Esophagus muscularis mucosa (tissue), 3 donors: ENCODE measurements around the gene MAPK8.

ENCODE experiments used
- POLR2A ChIP-seq: fragments of 450-650 bp; IDR thresholded peaks from one replicate; pipeline ENCODE4 v1.6.1; 2017; ENCODE audit warnings: antibody characterized with exemption, moderate library complexity, mild to moderate bottlenecking, low read depth
- TF ChIP-seq, protein P1 (sequence below), 3 experiments: fragments of 200-600 bp in 2 of 3; fragments of 450-650 bp in 1 of 3; sonication (generic) in 2 of 3; IDR thresholded peaks; one replicate each; pipeline ENCODE4 v1.5.1; 2017 to 2019; ENCODE audit warnings: antibody characterized with exemption in 3 of 3, mild to moderate bottlenecking in 2 of 3, moderate library complexity in 1 of 3

DNA sequence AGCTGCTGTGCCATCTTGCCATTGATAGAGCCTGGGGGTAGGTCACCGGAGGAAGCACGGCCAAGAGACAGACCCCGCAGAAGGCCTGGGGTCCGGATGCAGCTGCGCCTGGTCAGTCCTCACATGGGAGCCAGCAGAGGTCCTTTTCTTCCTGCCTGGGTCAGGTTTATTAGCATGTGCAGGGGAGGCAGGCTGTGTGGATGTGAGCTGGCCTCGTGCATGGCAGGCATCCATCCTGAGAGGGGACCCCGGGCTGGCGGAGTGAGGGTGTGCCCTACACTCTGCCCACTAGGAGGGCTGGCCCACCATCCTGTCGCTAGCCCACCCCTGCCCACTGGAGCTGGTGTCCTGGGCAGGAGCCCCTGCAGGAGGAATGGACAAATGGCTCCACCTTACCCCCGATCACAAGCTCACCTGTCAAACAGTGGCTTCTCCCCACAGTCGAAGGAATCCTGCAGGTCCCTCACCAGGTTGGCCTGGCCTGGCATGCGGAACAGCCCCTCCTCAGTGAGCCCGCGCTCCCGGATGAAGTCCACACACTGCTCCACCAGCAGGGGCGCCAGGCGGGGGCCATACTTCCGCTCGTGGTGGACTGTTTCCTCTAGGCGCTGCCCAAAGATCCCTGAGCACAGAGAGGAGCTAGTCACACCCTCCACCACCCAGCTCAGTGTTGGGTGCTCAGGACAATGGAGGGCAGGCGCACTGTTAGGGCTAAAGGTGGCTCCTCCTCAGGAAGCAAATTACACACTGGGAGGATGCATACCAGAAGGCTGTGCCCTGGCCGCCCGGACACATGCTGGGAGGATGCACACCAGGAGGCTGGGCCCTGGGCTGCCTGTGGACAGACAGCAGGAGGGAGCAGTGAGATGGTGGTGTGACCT, 153.0 kb downstream of the MAPK8 start:
- TF ChIP-seq, protein P1, sequence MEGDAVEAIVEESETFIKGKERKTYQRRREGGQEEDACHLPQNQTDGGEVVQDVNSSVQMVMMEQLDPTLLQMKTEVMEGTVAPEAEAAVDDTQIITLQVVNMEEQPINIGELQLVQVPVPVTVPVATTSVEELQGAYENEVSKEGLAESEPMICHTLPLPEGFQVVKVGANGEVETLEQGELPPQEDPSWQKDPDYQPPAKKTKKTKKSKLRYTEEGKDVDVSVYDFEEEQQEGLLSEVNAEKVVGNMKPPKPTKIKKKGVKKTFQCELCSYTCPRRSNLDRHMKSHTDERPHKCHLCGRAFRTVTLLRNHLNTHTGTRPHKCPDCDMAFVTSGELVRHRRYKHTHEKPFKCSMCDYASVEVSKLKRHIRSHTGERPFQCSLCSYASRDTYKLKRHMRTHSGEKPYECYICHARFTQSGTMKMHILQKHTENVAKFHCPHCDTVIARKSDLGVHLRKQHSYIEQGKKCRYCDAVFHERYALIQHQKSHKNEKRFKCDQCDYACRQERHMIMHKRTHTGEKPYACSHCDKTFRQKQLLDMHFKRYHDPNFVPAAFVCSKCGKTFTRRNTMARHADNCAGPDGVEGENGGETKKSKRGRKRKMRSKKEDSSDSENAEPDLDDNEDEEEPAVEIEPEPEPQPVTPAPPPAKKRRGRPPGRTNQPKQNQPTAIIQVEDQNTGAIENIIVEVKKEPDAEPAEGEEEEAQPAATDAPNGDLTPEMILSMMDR (IDR thresholded peaks at IDR 0.05) = no peak
- no peak for TF ChIP-seq POLR2A
